ENCODE data around the gene SPATC1L.

Gene SPATC1L

DNA sequence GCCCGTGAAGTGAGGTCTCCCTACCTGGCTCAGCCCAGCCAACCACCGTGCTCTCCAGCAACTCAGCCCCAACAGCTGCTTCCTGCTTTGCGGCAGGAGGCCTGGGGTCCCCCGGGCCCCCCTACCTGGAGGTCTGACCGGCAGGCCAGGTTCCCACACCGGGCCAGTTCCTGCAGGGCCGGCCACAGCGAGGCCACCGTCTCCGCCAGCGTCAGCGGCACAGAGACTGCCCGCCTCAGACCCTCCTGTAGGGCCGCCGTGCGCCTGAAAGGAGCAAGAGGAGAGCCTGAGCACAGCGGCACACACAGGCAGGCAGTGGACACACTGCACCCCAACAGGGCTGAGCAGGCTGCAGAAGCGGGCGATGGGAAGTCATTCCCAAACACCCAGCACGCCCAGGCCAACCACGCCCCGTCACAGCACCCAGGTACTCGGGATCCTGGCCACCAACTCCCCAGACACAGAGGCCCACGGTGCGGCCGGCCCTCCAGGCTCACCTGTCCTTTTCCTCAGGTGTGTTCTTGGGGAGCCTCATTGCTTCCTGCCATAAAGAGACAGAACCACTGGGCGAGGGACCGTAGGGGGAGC lies 45.8 kb downstream of the SPATC1L start:
- no peak overlapping the region for H3K56ac ChIP-seq (ENCODE audit: low read length)
- no peak overlapping the region for H4K8ac ChIP-seq (ENCODE audit: low read depth, low read length)
- no peaks in the 10 kb centered on the region for H3K27me3 ChIP-seq (ENCODE audit: insufficient read depth, low read length, poor library complexity)
- DNase-seq, result no peak
- H3K27ac ChIP-seq (ENCODE audit: low read depth, low read length), result no peak overlapping the region
- no peak overlapping the region for H3K18ac ChIP-seq (ENCODE audit: low read length)
- no peaks in the 10 kb centered on the region for H3K79me2 ChIP-seq (ENCODE audit: control insufficient read depth, insufficient read depth, low read length)
- H2BK5ac ChIP-seq (ENCODE audit: low read length), result no peak overlapping the region
- no peak overlapping the region for H3K23ac ChIP-seq (ENCODE audit: low read length)
- H3K79me1 ChIP-seq (ENCODE audit: low read length), result no peaks in the 10 kb centered on the region
- no peak overlapping the region for H3K4me2 ChIP-seq (ENCODE audit: low read length)
- H3K36me3 ChIP-seq (ENCODE audit: control insufficient read depth, insufficient read depth, low read length), result no peaks in the 10 kb centered on the region
- no peaks in the 10 kb centered on the region for H3K4me1 ChIP-seq (ENCODE audit: control insufficient read depth, low read depth, low read length)
- H2BK15ac ChIP-seq (replicated peaks; ENCODE audit: low read depth), result no peak overlapping the region
- no peak overlapping the region for H3K9ac ChIP-seq (ENCODE audit: low read length)
- no peak overlapping the region for H2AK5ac ChIP-seq (ENCODE audit: low read length)
- WGBS (ENCODE audit: extremely low coverage, insufficient coverage, low lambda C conversion rate), result no CpG with 5 or more reads among the region's 28 CpGs
- no peak overlapping the region for H3K4me3 ChIP-seq (ENCODE audit: low read length)
- H4K5ac ChIP-seq (ENCODE audit: low read length), result no peak overlapping the region
- H3K4ac ChIP-seq (ENCODE audit: low read depth, low read length), result no peak overlapping the region
- H2BK120ac ChIP-seq (ENCODE audit: low read depth, low read length), result no peak overlapping the region

GRCh38 chr21:46137908-46138307 lies 46.4 kb downstream of the SPATC1L start:
- no peak overlapping the region for H3K56ac ChIP-seq (ENCODE audit: low read length)
- no peak overlapping the region for H2BK15ac ChIP-seq (replicated peaks; ENCODE audit: low read depth)
- H3K9ac ChIP-seq (ENCODE audit: low read length), result no peak overlapping the region
- no CpG with 5 or more reads among the region's 7 CpGs for WGBS (ENCODE audit: extremely low coverage, insufficient coverage, low lambda C conversion rate)
- no peak overlapping the region for H3K18ac ChIP-seq (ENCODE audit: low read length)
- no peak overlapping the region for H2BK5ac ChIP-seq (ENCODE audit: low read length)
- no peak overlapping the region for H3K27ac ChIP-seq (ENCODE audit: low read depth, low read length)
- no peaks in the 10 kb centered on the region for H3K27me3 ChIP-seq (ENCODE audit: insufficient read depth, low read length, poor library complexity)
- DNase-seq, result no peak
- H3K79me1 ChIP-seq (ENCODE audit: low read length), result no peaks in the 10 kb centered on the region
- H4K8ac ChIP-seq (ENCODE audit: low read depth, low read length), result no peak overlapping the region
- no peaks in the 10 kb centered on the region for H3K79me2 ChIP-seq (ENCODE audit: control insufficient read depth, insufficient read depth, low read length)
- H3K4me2 ChIP-seq (ENCODE audit: low read length), result no peak overlapping the region
- no peaks in the 10 kb centered on the region for H3K36me3 ChIP-seq (ENCODE audit: control insufficient read depth, insufficient read depth, low read length)
- no peak overlapping the region for H2BK120ac ChIP-seq (ENCODE audit: low read depth, low read length)
- no peak overlapping the region for H3K4me3 ChIP-seq (ENCODE audit: low read length)
- no peak overlapping the region for H2AK5ac ChIP-seq (ENCODE audit: low read length)
- H3K4me1 ChIP-seq (ENCODE audit: control insufficient read depth, low read depth, low read length), result no peaks in the 10 kb centered on the region
- no peak overlapping the region for H3K4ac ChIP-seq (ENCODE audit: low read depth, low read length)
- no peak overlapping the region for H3K23ac ChIP-seq (ENCODE audit: low read length)
- no peak overlapping the region for H4K5ac ChIP-seq (ENCODE audit: low read length)

GRCh38 chr21:46136739-46137349 lies 47.4 kb downstream of the SPATC1L start:
- no peak overlapping the region for H2BK120ac ChIP-seq (ENCODE audit: low read depth, low read length)
- H2AK5ac ChIP-seq (ENCODE audit: low read length), result no peak overlapping the region
- no peak overlapping the region for H4K5ac ChIP-seq (ENCODE audit: low read length)
- H3K4me3 ChIP-seq (ENCODE audit: low read length), result no peak overlapping the region
- no peaks in the 10 kb centered on the region for H3K79me2 ChIP-seq (ENCODE audit: control insufficient read depth, insufficient read depth, low read length)
- no peak overlapping the region for H3K4me2 ChIP-seq (ENCODE audit: low read length)
- no peak overlapping the region for H3K23ac ChIP-seq (ENCODE audit: low read length)
- no peak overlapping the region for H3K56ac ChIP-seq (ENCODE audit: low read length)
- H3K79me1 ChIP-seq (ENCODE audit: low read length), result no peaks in the 10 kb centered on the region
- H3K4me1 ChIP-seq (ENCODE audit: control insufficient read depth, low read depth, low read length), result no peaks in the 10 kb centered on the region
- DNase-seq, result no peak
- H4K8ac ChIP-seq (ENCODE audit: low read depth, low read length), result no peak overlapping the region
- no CpG with 5 or more reads among the region's 22 CpGs for WGBS (ENCODE audit: extremely low coverage, insufficient coverage, low lambda C conversion rate)
- H3K9ac ChIP-seq (ENCODE audit: low read length), result no peak overlapping the region
- H3K27ac ChIP-seq (ENCODE audit: low read depth, low read length), result no peak overlapping the region
- H2BK15ac ChIP-seq (replicated peaks; ENCODE audit: low read depth), result no peak overlapping the region
- no peak overlapping the region for H3K4ac ChIP-seq (ENCODE audit: low read depth, low read length)
- H3K36me3 ChIP-seq (ENCODE audit: control insufficient read depth, insufficient read depth, low read length), result no peaks in the 10 kb centered on the region
- H3K18ac ChIP-seq (ENCODE audit: low read length), result no peak overlapping the region
- H2BK5ac ChIP-seq (ENCODE audit: low read length), result no peak overlapping the region
- no peaks in the 10 kb centered on the region for H3K27me3 ChIP-seq (ENCODE audit: insufficient read depth, low read length, poor library complexity)

GRCh38 chr21:46135782-46136395 lies 48.4 kb downstream of the SPATC1L start:
- no peaks in the 10 kb centered on the region for H3K4me1 ChIP-seq (ENCODE audit: control insufficient read depth, low read depth, low read length)
- no peaks in the 10 kb centered on the region for H3K79me1 ChIP-seq (ENCODE audit: low read length)
- H3K23ac ChIP-seq (ENCODE audit: low read length), result no peak overlapping the region
- no peak overlapping the region for H2BK15ac ChIP-seq (replicated peaks; ENCODE audit: low read depth)
- H3K18ac ChIP-seq (ENCODE audit: low read length), result no peak overlapping the region
- H2BK120ac ChIP-seq (ENCODE audit: low read depth, low read length), result no peak overlapping the region
- H3K27me3 ChIP-seq (ENCODE audit: insufficient read depth, low read length, poor library complexity), result no peaks in the 10 kb centered on the region
- no peak overlapping the region for H2BK5ac ChIP-seq (ENCODE audit: low read length)
- WGBS (ENCODE audit: extremely low coverage, insufficient coverage, low lambda C conversion rate), result no CpG with 5 or more reads among the region's 7 CpGs
- H3K4me2 ChIP-seq (ENCODE audit: low read length), result no peak overlapping the region
- no peak overlapping the region for H3K27ac ChIP-seq (ENCODE audit: low read depth, low read length)
- no peak for DNase-seq
- no peak overlapping the region for H4K5ac ChIP-seq (ENCODE audit: low read length)
- H2AK5ac ChIP-seq (ENCODE audit: low read length), result no peak overlapping the region
- no peaks in the 10 kb centered on the region for H3K36me3 ChIP-seq (ENCODE audit: control insufficient read depth, insufficient read depth, low read length)
- no peak overlapping the region for H3K4me3 ChIP-seq (ENCODE audit: low read length)
- no peak overlapping the region for H3K4ac ChIP-seq (ENCODE audit: low read depth, low read length)
- H3K56ac ChIP-seq (ENCODE audit: low read length), result no peak overlapping the region
- H3K9ac ChIP-seq (ENCODE audit: low read length), result no peak overlapping the region
- H3K79me2 ChIP-seq (ENCODE audit: control insufficient read depth, insufficient read depth, low read length), result no peaks in the 10 kb centered on the region
- no peak overlapping the region for H4K8ac ChIP-seq (ENCODE audit: low read depth, low read length)

GRCh38 chr21:46131838-46132651 lies 52.2 kb downstream of the SPATC1L start:
- H2BK120ac ChIP-seq (ENCODE audit: low read depth, low read length), result no peak overlapping the region
- no peak overlapping the region for H3K4me3 ChIP-seq (ENCODE audit: low read length)

More at GRCh38 chr21:46131838-46132651, 52.2 kb downstream of the SPATC1L start:
- H4K8ac ChIP-seq (ENCODE audit: low read depth, low read length), result no peak overlapping the region
- no peak for DNase-seq
- no peak overlapping the region for H3K9ac ChIP-seq (ENCODE audit: low read length)
- no peak overlapping the region for H3K4me2 ChIP-seq (ENCODE audit: low read length)
- no peak overlapping the region for H2AK5ac ChIP-seq (ENCODE audit: low read length)
- no peak overlapping the region for H3K23ac ChIP-seq (ENCODE audit: low read length)
- H3K4me1 ChIP-seq (ENCODE audit: control insufficient read depth, low read depth, low read length), result no peaks in the 10 kb centered on the region
- H3K79me1 ChIP-seq (ENCODE audit: low read length), result no peaks in the 10 kb centered on the region
- H4K5ac ChIP-seq (ENCODE audit: low read length), result no peak overlapping the region
- H3K27me3 ChIP-seq (ENCODE audit: insufficient read depth, low read length, poor library complexity), result no peaks in the 10 kb centered on the region
- no CpG with 5 or more reads among the region's 85 CpGs for WGBS (ENCODE audit: extremely low coverage, insufficient coverage, low lambda C conversion rate)
- H3K36me3 ChIP-seq (ENCODE audit: control insufficient read depth, insufficient read depth, low read length), result no peaks in the 10 kb centered on the region
- H3K79me2 ChIP-seq (ENCODE audit: control insufficient read depth, insufficient read depth, low read length), result no peaks in the 10 kb centered on the region
- H2BK15ac ChIP-seq (replicated peaks; ENCODE audit: low read depth), result no peak overlapping the region
- no peak overlapping the region for H2BK5ac ChIP-seq (ENCODE audit: low read length)
- no peak overlapping the region for H3K56ac ChIP-seq (ENCODE audit: low read length)
- no peak overlapping the region for H3K4ac ChIP-seq (ENCODE audit: low read depth, low read length)
- no peak overlapping the region for H3K27ac ChIP-seq (ENCODE audit: low read depth, low read length)
- H3K18ac ChIP-seq (ENCODE audit: low read length), result no peak overlapping the region

All from mesendoderm (in vitro differentiated cells).